SK-N-SH treated with all-trans-retinoic acid at 6 μM for 48 hours (cell line): ENCODE data around the gene LRMDA.

Experiments used
- ATAC-seq: fragments of 200-7000 bp; cut with Tn5 transposase; 3 replicates; pipeline ENCODE4 v1.9.1; 2020; ENCODE audit warnings: mild to moderate bottlenecking, moderate library complexity
- ARNTL ChIP-seq: fragments of 450-650 bp; formaldehyde crosslinking; IDR thresholded peaks from 2 replicates; pipeline ENCODE4 v1.5.0; 2020; ENCODE audit warnings: low read depth, mild to moderate bottlenecking, moderate library complexity, borderline replicate concordance
- BACH2 ChIP-seq: fragments of 250-450 bp; sonication (Bioruptor Pico); IDR thresholded peaks from 2 replicates; pipeline ENCODE4 v1.9.0; 2021; ENCODE audit warnings: mild to moderate bottlenecking, borderline replicate concordance
- CSDC2 ChIP-seq: fragments of 250-450 bp; sonication (Bioruptor Pico); IDR thresholded peaks from 2 replicates; pipeline ENCODE4 v1.5.0; 2020; ENCODE audit warnings: mild to moderate bottlenecking, moderate library complexity
- ESRRG ChIP-seq: fragments of 250-450 bp; sonication (Bioruptor Pico); IDR thresholded peaks from 2 replicates; pipeline ENCODE4 v1.6.1; 2021; ENCODE audit warnings: mild to moderate bottlenecking
- GLIS3 ChIP-seq: fragments of 250-450 bp; sonication (Bioruptor Pico); IDR thresholded peaks from 2 replicates; pipeline ENCODE4 v1.5.0; 2020; ENCODE audit warnings: mild to moderate bottlenecking, moderate library complexity
- ISL1 ChIP-seq: fragments of 250-450 bp; sonication (Bioruptor Pico); IDR thresholded peaks from 2 replicates; pipeline ENCODE4 v2.1.2; 2022; ENCODE audit warnings: mild to moderate bottlenecking, moderate library complexity
- OSR1 ChIP-seq: fragments of 250-450 bp; sonication (Bioruptor Pico); IDR thresholded peaks from 2 replicates; pipeline ENCODE4 v1.8.0; 2022; ENCODE audit warnings: moderate library complexity, mild to moderate bottlenecking, inconsistent platforms
- RARB ChIP-seq: fragments of 250-450 bp; sonication (Bioruptor Pico); IDR thresholded peaks from 2 replicates; pipeline ENCODE4 v1.8.0; 2021; ENCODE audit warnings: mild to moderate bottlenecking, moderate library complexity
- SNAI2 ChIP-seq: fragments of 250-450 bp; sonication (Bioruptor Pico); IDR thresholded peaks from 2 replicates; pipeline ENCODE4 v1.5.0; 2020; ENCODE audit warnings: mild to moderate bottlenecking, moderate library complexity
- TCF4 ChIP-seq: fragments of 250-450 bp; sonication (Bioruptor Pico); IDR thresholded peaks from 2 replicates; pipeline ENCODE4 v1.8.0; 2021; ENCODE audit warnings: mild to moderate bottlenecking, moderate library complexity, borderline replicate concordance
- TOX ChIP-seq: fragments of 250-450 bp; sonication (Bioruptor Pico); IDR thresholded peaks from 2 replicates; pipeline ENCODE4 v1.8.0; 2021; ENCODE audit warnings: mild to moderate bottlenecking, moderate library complexity, borderline replicate concordance
- ZC3H10 ChIP-seq: fragments of 250-450 bp; sonication (Bioruptor Pico); IDR thresholded peaks from 2 replicates; pipeline ENCODE4 v1.5.1; 2021; ENCODE audit warnings: mild to moderate bottlenecking, moderate library complexity
- ZFP3 ChIP-seq: fragments of 250-450 bp; sonication (Bioruptor Pico); IDR thresholded peaks from 2 replicates; pipeline ENCODE4 v1.5.0; 2020; ENCODE audit warnings: mild to moderate bottlenecking, moderate library complexity
- ZFP30 ChIP-seq: fragments of 450-650 bp; formaldehyde crosslinking; IDR thresholded peaks from 2 replicates; pipeline ENCODE4 v1.5.0; 2022; ENCODE audit warnings: mild to moderate bottlenecking, moderate library complexity
- ZNF565 ChIP-seq: fragments of 450-650 bp; formaldehyde crosslinking; conservative IDR thresholded peaks from 2 replicates; pipeline ENCODE4 v1.5.0; 2020; ENCODE audit warnings: low read depth, mild to moderate bottlenecking, moderate library complexity
- TF ChIP-seq, protein P1 (sequence below): fragments of 250-450 bp; sonication (Bioruptor Pico); IDR thresholded peaks from 2 replicates; pipeline ENCODE4 v1.5.1; 2020; ENCODE audit warnings: low read depth, mild to moderate bottlenecking, moderate library complexity
- TF ChIP-seq, protein P2 (sequence below): fragments of 250-450 bp; sonication (Bioruptor Pico); IDR thresholded peaks from 2 replicates; pipeline ENCODE4 v1.8.0; 2021; ENCODE audit warnings: low read depth, mild to moderate bottlenecking, moderate library complexity, borderline replicate concordance
- TF ChIP-seq, protein P3 (sequence below): fragments of 250-450 bp; sonication (Bioruptor Pico); IDR thresholded peaks from 2 replicates; pipeline ENCODE4 v1.5.0; 2020; ENCODE audit warnings: mild to moderate bottlenecking, moderate library complexity
- TF ChIP-seq, protein P4 (sequence below): fragments of 250-450 bp; sonication (Bioruptor Pico); IDR thresholded peaks from 2 replicates; pipeline ENCODE4 v1.8.0; 2020; ENCODE audit warnings: mild to moderate bottlenecking, moderate library complexity, borderline replicate concordance
- TF ChIP-seq, protein P5 (sequence below): fragments of 250-450 bp; sonication (Bioruptor Pico); IDR thresholded peaks from 2 replicates; pipeline ENCODE4 v1.5.1; 2021; ENCODE audit warnings: mild to moderate bottlenecking, moderate library complexity

LRMDA gene

DNA sequence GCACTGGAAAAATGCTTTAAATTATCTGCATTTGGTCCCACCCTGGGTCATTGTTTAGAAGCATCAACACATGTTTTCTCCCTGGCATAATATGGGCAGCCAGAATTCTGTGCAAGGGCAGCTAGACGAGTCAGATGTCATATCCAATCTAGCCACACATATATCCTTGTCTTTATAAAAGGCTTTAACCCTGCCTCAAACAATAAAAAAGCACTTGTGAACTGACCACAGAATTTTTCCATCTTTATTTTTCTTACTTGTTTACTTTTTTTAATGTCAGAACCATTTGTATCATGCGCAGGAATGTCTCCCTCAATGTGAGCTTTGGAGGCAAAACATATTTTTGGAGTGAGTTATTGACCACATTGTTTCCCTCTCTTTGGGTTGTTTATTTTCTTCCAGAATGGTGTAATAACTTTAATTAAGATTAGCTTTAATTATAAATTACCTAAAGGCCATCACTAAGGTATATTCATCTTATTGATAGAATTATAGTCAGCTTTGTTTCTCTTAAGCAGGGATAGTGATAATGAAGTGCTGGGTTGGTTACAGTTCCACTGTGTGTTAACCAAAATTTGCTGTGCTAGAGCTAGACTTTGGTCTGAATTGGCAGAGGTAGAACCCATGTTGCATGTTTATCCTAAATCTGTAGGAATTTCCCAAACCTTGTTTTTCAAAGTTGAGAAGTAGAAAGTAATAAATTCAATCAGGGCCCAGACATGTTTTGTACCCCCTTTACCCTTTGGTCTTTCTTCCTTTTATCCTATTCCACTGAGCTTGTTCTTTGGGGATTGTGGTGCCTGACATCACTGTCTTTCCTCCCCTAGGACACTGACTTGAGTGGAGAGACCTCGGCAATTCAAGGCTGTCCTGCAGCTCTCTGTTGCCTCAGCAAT, 1127.8 kb downstream of the LRMDA start:
- TF ChIP-seq, protein P1, sequence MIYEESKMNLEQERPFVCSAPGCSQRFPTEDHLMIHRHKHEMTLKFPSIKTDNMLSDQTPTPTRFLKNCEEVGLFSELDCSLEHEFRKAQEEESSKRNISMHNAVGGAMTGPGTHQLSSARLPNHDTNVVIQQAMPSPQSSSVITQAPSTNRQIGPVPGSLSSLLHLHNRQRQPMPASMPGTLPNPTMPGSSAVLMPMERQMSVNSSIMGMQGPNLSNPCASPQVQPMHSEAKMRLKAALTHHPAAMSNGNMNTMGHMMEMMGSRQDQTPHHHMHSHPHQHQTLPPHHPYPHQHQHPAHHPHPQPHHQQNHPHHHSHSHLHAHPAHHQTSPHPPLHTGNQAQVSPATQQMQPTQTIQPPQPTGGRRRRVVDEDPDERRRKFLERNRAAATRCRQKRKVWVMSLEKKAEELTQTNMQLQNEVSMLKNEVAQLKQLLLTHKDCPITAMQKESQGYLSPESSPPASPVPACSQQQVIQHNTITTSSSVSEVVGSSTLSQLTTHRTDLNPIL = no peak
- TF ChIP-seq, protein P2, sequence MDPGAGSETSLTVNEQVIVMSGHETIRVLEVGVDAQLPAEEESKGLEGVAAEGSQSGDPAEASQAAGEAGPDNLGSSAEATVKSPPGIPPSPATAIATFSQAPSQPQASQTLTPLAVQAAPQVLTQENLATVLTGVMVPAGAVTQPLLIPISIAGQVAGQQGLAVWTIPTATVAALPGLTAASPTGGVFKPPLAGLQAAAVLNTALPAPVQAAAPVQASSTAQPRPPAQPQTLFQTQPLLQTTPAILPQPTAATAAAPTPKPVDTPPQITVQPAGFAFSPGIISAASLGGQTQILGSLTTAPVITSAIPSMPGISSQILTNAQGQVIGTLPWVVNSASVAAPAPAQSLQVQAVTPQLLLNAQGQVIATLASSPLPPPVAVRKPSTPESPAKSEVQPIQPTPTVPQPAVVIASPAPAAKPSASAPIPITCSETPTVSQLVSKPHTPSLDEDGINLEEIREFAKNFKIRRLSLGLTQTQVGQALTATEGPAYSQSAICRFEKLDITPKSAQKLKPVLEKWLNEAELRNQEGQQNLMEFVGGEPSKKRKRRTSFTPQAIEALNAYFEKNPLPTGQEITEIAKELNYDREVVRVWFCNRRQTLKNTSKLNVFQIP (CRISPR knock-in tag) = no peak
- TF ChIP-seq OSR1 (CRISPR knock-in tag) (no peak), CSDC2 (CRISPR knock-in tag) (no peak), ZC3H10 (CRISPR knock-in tag) (0 out of 2 replicates have a peak, but pooled peaks have one; percentile 60), ISL1 (CRISPR knock-in tag) (peak; percentile 80), SNAI2 (CRISPR knock-in tag) (no peak), TOX (CRISPR knock-in tag) (peak; percentile 54; the same call in 1 of the 2 replicates)
- TF ChIP-seq, protein P3, sequence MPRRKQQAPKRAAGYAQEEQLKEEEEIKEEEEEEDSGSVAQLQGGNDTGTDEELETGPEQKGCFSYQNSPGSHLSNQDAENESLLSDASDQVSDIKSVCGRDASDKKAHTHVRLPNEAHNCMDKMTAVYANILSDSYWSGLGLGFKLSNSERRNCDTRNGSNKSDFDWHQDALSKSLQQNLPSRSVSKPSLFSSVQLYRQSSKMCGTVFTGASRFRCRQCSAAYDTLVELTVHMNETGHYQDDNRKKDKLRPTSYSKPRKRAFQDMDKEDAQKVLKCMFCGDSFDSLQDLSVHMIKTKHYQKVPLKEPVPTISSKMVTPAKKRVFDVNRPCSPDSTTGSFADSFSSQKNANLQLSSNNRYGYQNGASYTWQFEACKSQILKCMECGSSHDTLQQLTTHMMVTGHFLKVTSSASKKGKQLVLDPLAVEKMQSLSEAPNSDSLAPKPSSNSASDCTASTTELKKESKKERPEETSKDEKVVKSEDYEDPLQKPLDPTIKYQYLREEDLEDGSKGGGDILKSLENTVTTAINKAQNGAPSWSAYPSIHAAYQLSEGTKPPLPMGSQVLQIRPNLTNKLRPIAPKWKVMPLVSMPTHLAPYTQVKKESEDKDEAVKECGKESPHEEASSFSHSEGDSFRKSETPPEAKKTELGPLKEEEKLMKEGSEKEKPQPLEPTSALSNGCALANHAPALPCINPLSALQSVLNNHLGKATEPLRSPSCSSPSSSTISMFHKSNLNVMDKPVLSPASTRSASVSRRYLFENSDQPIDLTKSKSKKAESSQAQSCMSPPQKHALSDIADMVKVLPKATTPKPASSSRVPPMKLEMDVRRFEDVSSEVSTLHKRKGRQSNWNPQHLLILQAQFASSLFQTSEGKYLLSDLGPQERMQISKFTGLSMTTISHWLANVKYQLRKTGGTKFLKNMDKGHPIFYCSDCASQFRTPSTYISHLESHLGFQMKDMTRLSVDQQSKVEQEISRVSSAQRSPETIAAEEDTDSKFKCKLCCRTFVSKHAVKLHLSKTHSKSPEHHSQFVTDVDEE (CRISPR knock-in tag) = no peak
- TF ChIP-seq, all 23 proteins: peak for 3
- peak; percentile 89 for ATAC-seq

DNA sequence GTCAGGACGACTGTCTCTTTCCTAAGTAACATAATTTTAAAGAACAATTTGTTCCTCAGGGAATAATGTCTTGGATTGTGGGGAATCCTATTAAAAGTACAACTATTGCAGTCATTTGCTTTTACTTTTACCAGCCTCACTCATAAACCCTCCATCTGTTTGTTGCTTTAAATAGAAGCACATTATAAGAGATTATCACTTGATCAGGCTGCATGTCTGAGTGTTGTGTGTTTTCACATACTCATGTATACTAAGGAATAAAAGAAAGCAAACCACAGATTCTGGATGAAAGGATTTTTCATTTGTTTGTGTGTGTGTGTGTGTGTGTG, 1128.4 kb downstream of the LRMDA start:
- TF ChIP-seq OSR1 (CRISPR knock-in tag) (no peak), RARB (no peak), ESRRG (no peak), ISL1 (CRISPR knock-in tag) (no peak), ZFP30 (CRISPR knock-in tag) (no peak), ZNF565 (CRISPR knock-in tag) (no peak), ZFP3 (no peak), ZC3H10 (CRISPR knock-in tag) (no peak), SNAI2 (CRISPR knock-in tag) (no peak), GLIS3 (CRISPR knock-in tag) (no peak), BACH2 (CRISPR knock-in tag) (no peak), TCF4 (no peak), ARNTL (no peak)
- TF ChIP-seq, protein P4, sequence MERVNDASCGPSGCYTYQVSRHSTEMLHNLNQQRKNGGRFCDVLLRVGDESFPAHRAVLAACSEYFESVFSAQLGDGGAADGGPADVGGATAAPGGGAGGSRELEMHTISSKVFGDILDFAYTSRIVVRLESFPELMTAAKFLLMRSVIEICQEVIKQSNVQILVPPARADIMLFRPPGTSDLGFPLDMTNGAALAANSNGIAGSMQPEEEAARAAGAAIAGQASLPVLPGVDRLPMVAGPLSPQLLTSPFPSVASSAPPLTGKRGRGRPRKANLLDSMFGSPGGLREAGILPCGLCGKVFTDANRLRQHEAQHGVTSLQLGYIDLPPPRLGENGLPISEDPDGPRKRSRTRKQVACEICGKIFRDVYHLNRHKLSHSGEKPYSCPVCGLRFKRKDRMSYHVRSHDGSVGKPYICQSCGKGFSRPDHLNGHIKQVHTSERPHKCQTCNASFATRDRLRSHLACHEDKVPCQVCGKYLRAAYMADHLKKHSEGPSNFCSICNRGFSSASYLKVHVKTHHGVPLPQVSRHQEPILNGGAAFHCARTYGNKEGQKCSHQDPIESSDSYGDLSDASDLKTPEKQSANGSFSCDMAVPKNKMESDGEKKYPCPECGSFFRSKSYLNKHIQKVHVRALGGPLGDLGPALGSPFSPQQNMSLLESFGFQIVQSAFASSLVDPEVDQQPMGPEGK (CRISPR knock-in tag) = no peak
- TF ChIP-seq, protein P1 = no peak
- TF ChIP-seq, protein P5, sequence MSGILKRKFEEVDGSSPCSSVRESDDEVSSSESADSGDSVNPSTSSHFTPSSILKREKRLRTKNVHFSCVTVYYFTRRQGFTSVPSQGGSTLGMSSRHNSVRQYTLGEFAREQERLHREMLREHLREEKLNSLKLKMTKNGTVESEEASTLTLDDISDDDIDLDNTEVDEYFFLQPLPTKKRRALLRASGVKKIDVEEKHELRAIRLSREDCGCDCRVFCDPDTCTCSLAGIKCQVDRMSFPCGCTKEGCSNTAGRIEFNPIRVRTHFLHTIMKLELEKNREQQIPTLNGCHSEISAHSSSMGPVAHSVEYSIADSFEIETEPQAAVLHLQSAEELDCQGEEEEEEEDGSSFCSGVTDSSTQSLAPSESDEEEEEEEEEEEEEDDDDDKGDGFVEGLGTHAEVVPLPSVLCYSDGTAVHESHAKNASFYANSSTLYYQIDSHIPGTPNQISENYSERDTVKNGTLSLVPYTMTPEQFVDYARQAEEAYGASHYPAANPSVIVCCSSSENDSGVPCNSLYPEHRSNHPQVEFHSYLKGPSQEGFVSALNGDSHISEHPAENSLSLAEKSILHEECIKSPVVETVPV = no peak
- peak; percentile 39 for ATAC-seq
